Liver (tissue), 9 donors: ENCODE results near the gene MAPKAPK2. TPM values are rescaled to one million over a fixed set of nuclear protein-coding genes. Genes with fewer than 3 reads are reported as not detected.

ENCODE experiments used
- DNase-seq: peaks from one replicate; pipeline ENCODE4 v3.0.0-alpha.2; 2017; ENCODE audit warnings: low spot score
- H3K27ac ChIP-seq, 2 donors: one replicate each; pipeline ENCODE4 v1.7.0; 2013; ENCODE audit warnings: inconsistent platforms in 2 of 2, low read length in 2 of 2, control low read depth in 1 of 2, low read depth in 1 of 2, mild to moderate bottlenecking in 1 of 2
- H3K27me3 ChIP-seq, 4 donors: one replicate each; pipeline versions ENCODE4 v1.6.1 to v1.7.0; 2013; ENCODE audit warnings: low read length in 3 of 4, inconsistent platforms in 1 of 4, mild to moderate bottlenecking in 1 of 4, moderate library complexity in 1 of 4; ENCODE audit not compliant: control insufficient read depth in 4 of 4, insufficient read depth in 4 of 4
- H3K36me3 ChIP-seq, 4 donors: one replicate each; pipeline versions ENCODE4 v1.6.1 to v1.7.0; 2013; ENCODE audit warnings: low read length in 3 of 4, mild to moderate bottlenecking in 3 of 4, low read depth in 1 of 4, moderate library complexity in 1 of 4; ENCODE audit not compliant: control insufficient read depth in 4 of 4, insufficient read depth in 3 of 4
- H3K4me1 ChIP-seq, 4 donors: one replicate each; pipeline versions ENCODE4 v1.6.1 to v1.7.0; 2013; ENCODE audit warnings: low read length in 3 of 4, mild to moderate bottlenecking in 3 of 4, moderate library complexity in 1 of 4; ENCODE audit not compliant: control insufficient read depth in 4 of 4, insufficient read depth in 4 of 4
- H3K4me3 ChIP-seq, 3 donors: one replicate each; pipeline versions ENCODE4 v1.6.1 to v1.7.0; 2013; ENCODE audit warnings: low read length in 3 of 3, control low read depth in 1 of 3, low read depth in 1 of 3, mild to moderate bottlenecking in 1 of 3
- H3K9ac ChIP-seq, 2 donors: one replicate each; pipeline ENCODE4 v1.7.0; 2013; ENCODE audit warnings: low read length in 2 of 2, mild to moderate bottlenecking in 2 of 2, moderate library complexity in 2 of 2, control low read depth in 1 of 2, low read depth in 1 of 2
- H3K9me3 ChIP-seq, 4 donors: one replicate each; pipeline versions ENCODE4 v1.6.1 to v1.7.0; 2013; ENCODE audit warnings: low read length in 3 of 4; ENCODE audit not compliant: control insufficient read depth in 4 of 4
- CTCF ChIP-seq: fragments of 150-350 bp; IDR thresholded peaks from 2 replicates; pipeline ENCODE4 v1.5.1; 2017; ENCODE audit warnings: improper control_type of control experiment, low read depth, low read length; ENCODE audit not compliant: missing input control
- GABPA ChIP-seq, 2 donors: IDR thresholded peaks in 1 of 2; conservative IDR thresholded peaks in 1 of 2; 2 replicates each; pipeline ENCODE4 v1.6.1; 2016; ENCODE audit warnings: antibody characterized with exemption in 2 of 2, mild to moderate bottlenecking in 1 of 2, moderate library complexity in 1 of 2
- HNF4A ChIP-seq, 2 donors: conservative IDR thresholded peaks; 2 replicates each; pipeline ENCODE4 v1.6.1; 2016; ENCODE audit warnings: antibody characterized with exemption in 2 of 2, mild to moderate bottlenecking in 2 of 2
- SP1 ChIP-seq: IDR thresholded peaks from 2 replicates; pipeline ENCODE4 v1.6.1; 2018; ENCODE audit warnings: antibody characterized with exemption, mild to moderate bottlenecking
- TAF1 ChIP-seq: conservative IDR thresholded peaks from 2 replicates; pipeline ENCODE4 v1.6.1; 2016; ENCODE audit warnings: antibody characterized with exemption, mild to moderate bottlenecking
- YY1 ChIP-seq: IDR thresholded peaks from 2 replicates; pipeline ENCODE4 v1.6.1; 2016; ENCODE audit warnings: antibody characterized with exemption, mild to moderate bottlenecking
- ZBTB33 ChIP-seq: IDR thresholded peaks from 2 replicates; pipeline ENCODE4 v1.6.1; 2016; ENCODE audit warnings: antibody characterized with exemption
- WGBS: extraction: QIAGEN DNeasy Blood & Tissue Kit; methylation state at CpG from one replicate; pipeline ENCODE4 v1.1.7; 2013; 5-methylcytosine and 5-hydroxymethylcytosine counted together
- polyA plus RNA-seq, 2 donors: library from polyadenylated mRNA; stranded (reverse) in 1 of 2; unstranded in 1 of 2; fragments of 200-250 nt in 1 of 2; fragments of >200 nt in 1 of 2; fragmentation: Nextera tagmentation in 1 of 2; extraction: Ambion mirVana in 1 of 2; gene quantifications; one replicate each; pipeline versions ENCODE4 v1.2.1 to v1.2.3, GENCODE V29; 2013 to 2015
- total RNA-seq, 2 donors: library from RNA; depleted of rRNA; stranded (reverse); fragments of >200 nt; gene quantifications; one replicate each; pipeline ENCODE4 v1.2.3, GENCODE V29; 2014
- donor health status: healthy.
- donor health status: healthy.
- donor health status: healthy.
- donor health status: healthy.
- donor health status: healthy.

Gene MAPKAPK2
- total and polyA plus RNA-seq, 4 donors: 7.5 to 24.5 (median 14.7) TPM

GRCh38 chr1:206770531-206771337 is 86.0 kb downstream of the MAPKAPK2 start, which contains the start of gene IL19:
Gene IL19, plus strand, starts transcription at chr1:206770773. Its CDS starts 65,890 bp downstream, at chr1:206836663.
- H3K9me3 ChIP-seq: no peaks in the 10 kb centered on the region
- no peaks in the 10 kb centered on the region for H3K27me3 ChIP-seq
- DNase-seq: no peak
- H3K9ac ChIP-seq: no peak within 1 kb of the TSS
- WGBS: 68% methylated on average over 9 of the region's 9 CpGs
- TF ChIP-seq SP1 (no peak), TAF1 (no peak)
- H3K4me1 ChIP-seq: peaks cover 0 to 2% (median 0%) of the 10 kb centered on the region in 4 donors
- no peak within 1 kb of the TSS for H3K4me3 ChIP-seq
- no peaks in the 10 kb centered on the region for H3K36me3 ChIP-seq
- H3K27ac ChIP-seq: no peak within 1 kb of the TSS

GRCh38 chr1:206771338-206771692 is 86.6 kb downstream of the MAPKAPK2 start:
- 78% methylated on average over 4 of the region's 4 CpGs for WGBS
- no peaks in the 10 kb centered on the region for H3K36me3 ChIP-seq

More at GRCh38 chr1:206771338-206771692, 86.6 kb downstream of the MAPKAPK2 start:
- no peak overlapping the region for H3K4me3 ChIP-seq
- no peak for DNase-seq
- H3K27ac ChIP-seq: no peak overlapping the region
- H3K9ac ChIP-seq: no peak overlapping the region
- no peaks in the 10 kb centered on the region for H3K9me3 ChIP-seq
- no peaks in the 10 kb centered on the region for H3K27me3 ChIP-seq
- H3K4me1 ChIP-seq: peaks cover 0 to 2% (median 0%) of the 10 kb centered on the region in 4 donors
- TF ChIP-seq GABPA (IDR thresholded peaks at IDR 0.05 in 1 of 2, conservative IDR thresholded peaks at IDR 0.05 in 1 of 2) (no peak), CTCF (no peak), HNF4A (conservative IDR thresholded peaks at IDR 0.05) (no peak), YY1 (no peak), SP1 (no peak), ZBTB33 (no peak)
